KOPT-K1 (cell line): ENCODE data around the gene GRM5.
"Not testable (repeated sequence)": the region's sequence is repeated elsewhere in the genome, so short reads cannot be mapped to it uniquely, and the experiment has no call there.

Source experiments
- H3K27ac ChIP-seq: fragments of 200-600 bp; sonication (generic); 2 replicates; pipeline ENCODE4 v1.5.1; 2016; ENCODE audit warnings: antibody characterized with exemption, mild to moderate bottlenecking, low read depth, low read length; ENCODE audit not compliant: poor library complexity, severe bottlenecking
- H3K36me3 ChIP-seq: fragments of 200-600 bp; sonication (generic); 2 replicates; pipeline ENCODE4 v1.5.1; 2017; ENCODE audit warnings: antibody characterized with exemption, mild to moderate bottlenecking, low read length, moderate library complexity; ENCODE audit not compliant: insufficient read depth
- H3K9me3 ChIP-seq: fragments of 200-600 bp; sonication (generic); 2 replicates; pipeline ENCODE4 v1.5.1; 2017; ENCODE audit warnings: antibody characterized with exemption, low read length, mild to moderate bottlenecking; ENCODE audit not compliant: insufficient read depth, poor library complexity, severe bottlenecking

Gene GRM5

GRCh38 chr11:89065651-89066201, at the start of gene GRM5:
TSS of gene GRM5 (minus strand) at chr11:89065982. CDS start at chr11:89047872, 18,110 bp downstream.
- not testable (repeated sequence) for H3K9me3 ChIP-seq, H3K36me3 ChIP-seq, H3K27ac ChIP-seq

GRCh38 chr11:89097956-89098355, 32.2 kb upstream of the GRM5 start:
- not testable (repeated sequence) for H3K27ac ChIP-seq, H3K36me3 ChIP-seq, H3K9me3 ChIP-seq

DNA sequence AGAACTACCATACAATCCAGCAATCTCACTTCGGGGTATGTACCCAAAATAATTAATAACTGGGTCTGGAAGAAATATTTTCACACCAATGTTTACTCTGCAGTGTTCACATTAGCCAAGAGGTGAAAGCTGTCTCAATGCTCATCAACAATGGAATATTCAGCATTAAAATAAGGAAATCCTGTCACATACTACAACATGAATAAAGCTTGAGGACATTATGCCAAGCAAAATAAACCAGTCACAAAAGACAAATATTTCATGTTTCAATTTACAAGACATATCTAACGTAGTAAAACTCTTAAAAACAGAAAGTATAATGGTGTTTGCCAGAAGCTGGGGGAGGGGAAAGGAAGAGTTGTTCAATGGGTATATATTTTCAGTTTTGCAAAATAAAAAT, 28.0 kb upstream of the GRM5 start:
- not testable (repeated sequence) for H3K36me3 ChIP-seq, H3K27ac ChIP-seq, H3K9me3 ChIP-seq

DNA sequence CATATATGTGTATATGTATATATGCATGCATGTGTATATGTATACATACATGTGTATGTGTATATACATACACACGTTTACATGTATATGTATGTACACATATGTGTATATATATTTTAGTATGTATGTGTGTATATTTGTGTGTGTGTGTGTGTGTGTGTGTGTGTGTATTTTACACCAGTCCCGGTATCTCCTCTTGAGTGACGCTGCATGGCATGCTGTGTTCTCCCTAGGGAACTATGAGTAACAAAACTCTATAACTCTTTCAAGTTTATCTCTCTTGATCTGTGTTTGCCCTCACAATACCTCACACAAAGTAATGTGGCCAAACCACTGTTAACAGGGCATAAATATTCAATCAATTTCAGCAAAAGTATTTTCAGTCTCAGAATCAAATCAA, 19.2 kb upstream of the GRM5 start:
- not testable (repeated sequence) for H3K36me3 ChIP-seq, H3K27ac ChIP-seq, H3K9me3 ChIP-seq

GRCh38 chr11:89070911-89071310, 5.1 kb upstream of the GRM5 start:
- H3K36me3 ChIP-seq, H3K27ac ChIP-seq, H3K9me3 ChIP-seq: not testable (repeated sequence)

GRCh38 chr11:89067264-89067663, 1.5 kb upstream of the GRM5 start:
- no peaks in the 10 kb centered on the region for H3K9me3 ChIP-seq
- no peak overlapping the region for H3K27ac ChIP-seq
- no peaks in the 10 kb centered on the region for H3K36me3 ChIP-seq

- Histone ChIP-seq H3K9me3 (no peaks in the 10 kb centered on the region), H3K36me3 (no peaks in the 10 kb centered on the region), H3K27ac (no peak overlapping the region)
Observed at GRCh38 chr11:89065066-89065465, 716 bp downstream of the GRM5 start.

DNA sequence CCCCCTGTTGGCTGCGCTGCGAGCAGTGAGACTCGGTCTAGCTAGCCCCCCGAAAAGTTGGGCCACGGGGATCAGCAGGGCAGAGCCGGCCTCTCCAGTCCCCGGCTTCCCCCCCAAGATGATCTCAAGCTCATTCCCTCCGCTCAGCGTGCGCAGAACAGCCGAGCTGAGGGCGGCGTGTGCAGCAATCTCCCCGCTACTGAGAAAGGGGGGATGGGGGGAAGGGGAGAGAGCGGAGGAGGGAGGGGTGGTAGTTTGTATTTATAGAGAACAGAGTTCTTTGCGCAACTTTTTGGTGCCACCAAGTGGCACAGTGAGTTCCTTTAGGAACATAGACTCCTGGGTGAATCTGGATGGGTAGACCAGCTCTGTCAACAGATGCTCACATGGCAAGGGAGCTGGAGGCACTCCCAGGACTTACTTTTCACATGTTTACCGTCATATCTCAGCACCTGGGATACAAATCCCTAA, 2.3 kb downstream of the GRM5 start:
- not testable (repeated sequence) for H3K27ac ChIP-seq, H3K9me3 ChIP-seq, H3K36me3 ChIP-seq

GRCh38 chr11:89062771-89063298, 2.9 kb downstream of the GRM5 start:
- H3K36me3 ChIP-seq, H3K9me3 ChIP-seq, H3K27ac ChIP-seq: not testable (repeated sequence)

GRCh38 chr11:89061839-89062238, 3.9 kb downstream of the GRM5 start:
- not testable (repeated sequence) for H3K27ac ChIP-seq, H3K9me3 ChIP-seq, H3K36me3 ChIP-seq

DNA sequence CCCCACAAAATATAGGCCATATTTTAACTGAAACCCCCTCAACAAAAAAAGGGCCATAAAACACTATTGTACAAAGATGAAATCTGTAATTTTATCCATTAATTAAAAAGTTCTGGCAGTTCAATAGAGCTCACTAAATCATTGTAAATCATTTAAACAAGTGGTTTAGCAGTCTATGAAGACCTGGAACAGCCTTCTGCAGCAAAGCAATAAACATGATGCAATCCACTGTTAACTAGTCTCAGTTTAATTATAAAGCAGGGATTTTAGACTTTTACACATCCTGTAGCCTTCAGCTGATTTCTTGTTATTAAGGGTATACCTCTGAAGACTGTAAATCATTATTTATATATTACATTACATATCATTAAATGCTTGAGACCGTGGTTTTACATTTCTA, 8.4 kb downstream of the GRM5 start:
- not testable (repeated sequence) for H3K9me3 ChIP-seq, H3K27ac ChIP-seq, H3K36me3 ChIP-seq

DNA sequence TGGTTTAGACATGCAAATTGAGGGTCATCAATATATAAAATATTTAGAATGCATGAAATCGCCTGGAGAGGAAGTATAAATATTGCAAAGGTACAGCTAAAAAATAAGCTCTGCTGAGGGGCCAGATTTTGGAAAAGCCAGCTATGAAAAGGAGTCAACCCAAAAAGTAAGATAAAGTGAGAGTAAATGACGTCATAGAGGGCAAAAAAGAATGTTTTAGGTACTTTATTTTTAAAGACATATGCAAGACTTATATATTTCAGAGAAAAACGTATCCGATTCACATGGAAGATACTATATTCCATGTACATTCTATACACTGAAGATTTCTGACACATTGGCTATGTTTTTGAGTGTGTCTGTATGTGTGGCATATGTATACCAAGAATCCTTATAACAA, 13.6 kb downstream of the GRM5 start:
- Histone ChIP-seq H3K9me3 (no peaks in the 10 kb centered on the region), H3K36me3 (no peaks in the 10 kb centered on the region), H3K27ac (no peak overlapping the region)

GRCh38 chr11:89047159-89047558, 18.6 kb downstream of the GRM5 start:
- H3K27ac ChIP-seq, H3K36me3 ChIP-seq, H3K9me3 ChIP-seq: not testable (repeated sequence)

DNA sequence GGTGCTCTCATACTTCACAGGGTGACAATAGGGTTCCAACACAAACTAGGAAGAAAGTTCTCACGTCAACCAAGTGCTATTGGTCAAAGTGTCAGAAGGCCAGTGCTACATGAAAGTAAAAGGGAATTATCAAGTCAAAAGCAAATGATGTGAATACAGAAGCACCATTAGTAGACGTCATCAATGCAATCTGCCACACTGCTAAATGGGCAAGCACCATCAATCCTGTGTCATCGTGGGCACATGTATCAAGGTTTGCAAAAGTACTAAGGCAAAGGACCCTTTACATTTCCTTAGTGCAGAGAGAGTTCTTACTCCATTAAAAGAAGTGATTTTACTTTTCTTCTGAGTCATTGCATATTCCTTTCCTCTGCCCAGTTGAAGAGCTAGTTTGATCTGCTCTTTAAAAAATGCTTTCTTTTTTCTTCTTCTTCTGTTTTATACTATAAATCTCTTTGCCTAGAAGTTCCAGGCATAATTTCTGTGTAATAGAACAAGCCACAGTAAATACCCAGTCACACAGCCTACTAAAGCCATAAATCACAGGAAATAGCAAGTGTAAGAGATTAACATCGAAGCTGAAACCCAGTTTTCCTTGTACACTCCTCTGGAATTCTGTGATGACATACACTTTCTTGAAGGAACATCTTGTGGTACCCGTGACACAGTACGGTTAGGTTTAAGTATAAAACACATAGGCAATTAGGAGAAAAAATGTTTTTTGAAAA, 21.8 kb downstream of the GRM5 start:
- H3K36me3 ChIP-seq, H3K9me3 ChIP-seq, H3K27ac ChIP-seq: not testable (repeated sequence)

- H3K9me3 ChIP-seq, H3K27ac ChIP-seq, H3K36me3 ChIP-seq: not testable (repeated sequence)
Observed at GRCh38 chr11:89029671-89030070, 36.1 kb downstream of the GRM5 start.

DNA sequence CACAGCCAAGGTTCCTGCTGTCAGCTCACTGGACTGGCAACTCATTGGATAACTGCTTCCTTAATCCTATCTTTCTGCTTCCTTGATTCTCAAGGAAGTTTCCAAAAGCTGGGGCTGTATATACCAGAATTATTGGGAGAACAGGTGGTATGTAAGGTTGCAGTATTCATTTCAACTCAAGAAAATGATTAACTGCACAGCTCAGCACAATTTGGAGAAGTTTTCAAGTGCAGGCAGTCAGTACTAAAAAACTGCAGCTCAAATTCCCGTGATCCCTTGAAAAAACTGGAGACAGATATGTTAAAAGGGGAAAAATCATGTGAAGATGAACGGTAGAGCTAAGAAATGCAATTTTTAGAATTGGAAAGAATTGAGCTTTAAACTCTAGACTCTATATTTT, 44.4 kb downstream of the GRM5 start:
- no peak overlapping the region for H3K27ac ChIP-seq
- H3K36me3 ChIP-seq: no peaks in the 10 kb centered on the region
- H3K9me3 ChIP-seq: no peaks in the 10 kb centered on the region
